ENCODE data around the gene PCDHGA7.
"Not testable (repeated sequence)": the region's sequence is repeated elsewhere in the genome, so short reads cannot be mapped to it uniquely, and the experiment has no call there.

PCDHGA7 gene

DNA sequence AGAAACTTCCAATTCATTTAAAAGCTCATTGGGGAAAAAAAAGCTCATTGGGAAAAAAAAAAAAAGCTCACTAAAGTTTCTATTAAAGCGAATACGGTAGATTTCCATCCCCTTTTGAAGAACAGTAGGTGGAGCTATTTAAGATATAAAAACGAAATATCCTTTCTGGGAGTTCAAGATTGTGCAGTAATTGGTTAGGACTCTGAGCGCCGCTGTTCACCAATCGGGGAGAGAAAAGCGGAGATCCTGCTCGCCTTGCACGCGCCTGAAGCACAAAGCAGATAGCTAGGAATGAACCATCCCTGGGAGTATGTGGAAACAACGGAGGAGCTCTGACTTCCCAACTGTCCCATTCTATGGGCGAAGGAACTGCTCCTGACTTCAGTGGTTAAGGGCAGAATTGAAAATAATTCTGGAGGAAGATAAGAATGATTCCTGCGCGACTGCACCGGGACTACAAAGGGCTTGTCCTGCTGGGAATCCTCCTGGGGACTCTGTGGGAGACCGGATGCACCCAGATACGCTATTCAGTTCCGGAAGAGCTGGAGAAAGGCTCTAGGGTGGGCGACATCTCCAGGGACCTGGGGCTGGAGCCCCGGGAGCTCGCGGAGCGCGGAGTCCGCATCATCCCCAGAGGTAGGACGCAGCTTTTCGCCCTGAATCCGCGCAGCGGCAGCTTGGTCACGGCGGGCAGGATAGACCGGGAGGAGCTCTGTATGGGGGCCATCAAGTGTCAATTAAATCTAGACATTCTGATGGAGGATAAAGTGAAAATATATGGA, 48.0 kb downstream of the PCDHGA7 start, which contains the start of gene PCDHGA12:
TSS of gene PCDHGA12 (plus strand) at position 176 of the 782 bp plus-strand sequence. CDS start at position 429, 253 bp downstream.
- no peak for DNase-seq

DNA sequence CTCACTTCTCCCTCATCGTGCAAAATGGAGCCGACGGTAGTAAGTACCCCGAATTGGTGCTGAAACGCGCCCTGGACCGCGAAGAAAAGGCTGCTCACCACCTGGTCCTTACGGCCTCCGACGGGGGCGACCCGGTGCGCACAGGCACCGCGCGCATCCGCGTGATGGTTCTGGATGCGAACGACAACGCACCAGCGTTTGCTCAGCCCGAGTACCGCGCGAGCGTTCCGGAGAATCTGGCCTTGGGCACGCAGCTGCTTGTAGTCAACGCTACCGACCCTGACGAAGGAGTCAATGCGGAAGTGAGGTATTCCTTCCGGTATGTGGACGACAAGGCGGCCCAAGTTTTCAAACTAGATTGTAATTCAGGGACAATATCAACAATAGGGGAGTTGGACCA, 48.7 kb downstream of the PCDHGA7 start:
- DNase-seq: no peak

DNA sequence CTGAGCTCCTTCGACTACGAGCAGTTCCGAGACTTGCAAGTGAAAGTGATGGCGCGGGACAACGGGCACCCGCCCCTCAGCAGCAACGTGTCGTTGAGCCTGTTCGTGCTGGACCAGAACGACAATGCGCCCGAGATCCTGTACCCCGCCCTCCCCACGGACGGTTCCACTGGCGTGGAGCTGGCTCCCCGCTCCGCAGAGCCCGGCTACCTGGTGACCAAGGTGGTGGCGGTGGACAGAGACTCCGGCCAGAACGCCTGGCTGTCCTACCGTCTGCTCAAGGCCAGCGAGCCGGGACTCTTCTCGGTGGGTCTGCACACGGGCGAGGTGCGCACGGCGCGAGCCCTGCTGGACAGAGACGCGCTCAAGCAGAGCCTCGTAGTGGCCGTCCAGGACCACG, 49.8 kb downstream of the PCDHGA7 start:
- not testable (repeated sequence) for DNase-seq

DNA sequence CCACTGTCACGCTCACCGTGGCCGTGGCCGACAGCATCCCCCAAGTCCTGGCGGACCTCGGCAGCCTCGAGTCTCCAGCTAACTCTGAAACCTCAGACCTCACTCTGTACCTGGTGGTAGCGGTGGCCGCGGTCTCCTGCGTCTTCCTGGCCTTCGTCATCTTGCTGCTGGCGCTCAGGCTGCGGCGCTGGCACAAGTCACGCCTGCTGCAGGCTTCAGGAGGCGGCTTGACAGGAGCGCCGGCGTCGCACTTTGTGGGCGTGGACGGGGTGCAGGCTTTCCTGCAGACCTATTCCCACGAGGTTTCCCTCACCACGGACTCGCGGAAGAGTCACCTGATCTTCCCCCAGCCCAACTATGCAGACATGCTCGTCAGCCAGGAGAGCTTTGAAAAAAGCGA, 50.2 kb downstream of the PCDHGA7 start:
- not testable (repeated sequence) for DNase-seq

DNA sequence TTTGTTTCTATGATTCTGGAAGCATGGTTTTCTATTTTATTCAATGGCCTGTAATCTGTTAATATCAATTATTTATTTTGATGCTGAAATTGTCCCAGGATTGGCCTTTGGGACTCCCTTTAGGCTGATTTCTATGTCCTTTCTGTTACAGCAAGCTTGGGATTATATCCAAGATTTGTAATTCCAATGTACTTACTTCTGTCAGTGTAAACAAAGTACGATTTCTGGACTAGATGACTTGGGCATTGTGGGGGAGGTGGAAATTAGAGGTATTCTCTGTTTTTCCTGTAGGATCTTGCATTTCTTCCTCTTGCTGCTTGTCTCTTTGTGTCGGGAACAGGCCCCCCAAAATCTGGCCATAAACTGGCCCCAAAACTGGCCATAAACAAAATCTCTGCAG, 51.5 kb downstream of the PCDHGA7 start:
- DNase-seq: no peak
